Breast epithelium (tissue), 3 donors: Measurements from ENCODE around the gene FRMPD1.

Experiments used
- POLR2A ChIP-seq: fragments of 450-650 bp; IDR thresholded peaks from one replicate; pipeline ENCODE4 v1.6.1; 2016; ENCODE audit warnings: antibody characterized with exemption, mild to moderate bottlenecking, moderate library complexity
- TF ChIP-seq, protein P1 (sequence below), 3 donors: fragments of 450-650 bp; IDR thresholded peaks; one replicate each; pipeline ENCODE4 v1.5.1; 2016 to 2017; ENCODE audit warnings: antibody characterized with exemption in 3 of 3, mild to moderate bottlenecking in 3 of 3, moderate library complexity in 3 of 3

DNA sequence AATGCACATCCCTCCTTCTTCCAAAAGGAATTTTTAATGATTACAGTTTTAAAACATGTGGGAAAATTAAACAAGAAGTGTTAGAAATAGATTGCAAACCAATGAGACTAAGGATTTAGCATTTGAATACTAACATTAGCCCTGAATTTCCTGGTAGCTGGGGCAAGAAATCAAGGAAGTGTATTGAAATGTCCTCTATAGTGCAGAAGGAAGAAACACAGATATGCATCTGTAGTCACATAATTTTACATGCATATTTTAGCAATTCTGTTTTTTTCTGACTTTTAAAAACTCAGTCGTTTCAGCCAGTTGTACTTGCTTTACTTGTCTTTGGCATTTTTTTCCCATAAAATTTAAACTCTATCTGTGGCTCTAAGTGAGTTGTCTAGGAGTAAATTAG is 45.8 kb downstream of the FRMPD1 start:
- TF ChIP-seq, protein P1, sequence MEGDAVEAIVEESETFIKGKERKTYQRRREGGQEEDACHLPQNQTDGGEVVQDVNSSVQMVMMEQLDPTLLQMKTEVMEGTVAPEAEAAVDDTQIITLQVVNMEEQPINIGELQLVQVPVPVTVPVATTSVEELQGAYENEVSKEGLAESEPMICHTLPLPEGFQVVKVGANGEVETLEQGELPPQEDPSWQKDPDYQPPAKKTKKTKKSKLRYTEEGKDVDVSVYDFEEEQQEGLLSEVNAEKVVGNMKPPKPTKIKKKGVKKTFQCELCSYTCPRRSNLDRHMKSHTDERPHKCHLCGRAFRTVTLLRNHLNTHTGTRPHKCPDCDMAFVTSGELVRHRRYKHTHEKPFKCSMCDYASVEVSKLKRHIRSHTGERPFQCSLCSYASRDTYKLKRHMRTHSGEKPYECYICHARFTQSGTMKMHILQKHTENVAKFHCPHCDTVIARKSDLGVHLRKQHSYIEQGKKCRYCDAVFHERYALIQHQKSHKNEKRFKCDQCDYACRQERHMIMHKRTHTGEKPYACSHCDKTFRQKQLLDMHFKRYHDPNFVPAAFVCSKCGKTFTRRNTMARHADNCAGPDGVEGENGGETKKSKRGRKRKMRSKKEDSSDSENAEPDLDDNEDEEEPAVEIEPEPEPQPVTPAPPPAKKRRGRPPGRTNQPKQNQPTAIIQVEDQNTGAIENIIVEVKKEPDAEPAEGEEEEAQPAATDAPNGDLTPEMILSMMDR (IDR thresholded peaks at IDR 0.05): no peak
- TF ChIP-seq POLR2A: no peak
